HepG2 (cell line): ENCODE results near the gene ZSCAN23. TPM values are rescaled to one million over a fixed set of nuclear protein-coding genes. Genes with fewer than 3 reads are reported as not detected.

Source experiments
- ATAC-seq: fragments of 200-7000 bp; cut with Tn5 transposase; 3 replicates; pipeline ENCODE4 v1.9.1; 2020; ENCODE audit warnings: mild to moderate bottlenecking, moderate library complexity
- BruUV-seq: library from RNA; stranded (reverse); fragments of 400-500 nt; replicated peaks from 2 replicates; lab custom pipeline; 2021; lab: Mats Ljungman, UMichigan
- CTCF ChIA-PET: fragments of 300-600 bp; formaldehyde crosslinking; extraction: SDS; loops from one replicate; lab custom pipeline; 2021; ENCODE audit warnings: low total read pairs, inconsistent platforms, low intra/inter-chr PET ratio; lab: Yijun Ruan, JAX
- POLR2A ChIA-PET: fragments of 350-600 bp; sonication (Branson Sonifier 250); formaldehyde crosslinking; loops from one replicate; lab custom pipeline; 2020; ENCODE audit warnings: antibody characterized with exemption, inconsistent platforms; lab: Yijun Ruan, JAX
- DNase-seq: peaks from one replicate; pipeline ENCODE4 v3.0.0-alpha.2; 2015; ENCODE audit warnings: low spot score
- FAIRE-seq: peaks from 3 replicates; lab custom pipeline; 2011; peaks lifted over from hg19 to GRCh38; lab: Jason Lieb, UNC
- H2AFZ ChIP-seq: one replicate; pipeline ENCODE4 v1.6.1; 2011; ENCODE audit warnings: low read length, inconsistent platforms
- H3K27ac ChIP-seq: fragments of 300-600 bp; 3 replicates; pipeline ENCODE4 v1.8.0; 2011; ENCODE audit warnings: mixed run types, mild to moderate bottlenecking, mixed read lengths, low read length, inconsistent platforms; ENCODE audit not compliant: insufficient read depth; ENCODE audit errors: extremely low read length
- H3K27me3 ChIP-seq, 2 experiments: fragments of 200-600 bp in 1 of 2; 2 replicates in 1 of 2; 3 replicates in 1 of 2; pipeline versions ENCODE4 v1.6.0 to v1.8.0; 2011; ENCODE audit warnings: low read length in 2 of 2, mild to moderate bottlenecking in 2 of 2, moderate library complexity in 2 of 2, inconsistent platforms in 1 of 2; ENCODE audit not compliant: insufficient read depth in 2 of 2, control insufficient read depth in 1 of 2
- H3K36me3 ChIP-seq, 2 experiments: fragments of 200-600 bp in 1 of 2; replicated peaks in 1 of 2; 2 replicates in 1 of 2; 3 replicates in 1 of 2; pipeline versions ENCODE4 v1.5.1 to v1.8.0; 2011; ENCODE audit warnings: low read length in 2 of 2, inconsistent platforms in 1 of 2; ENCODE audit not compliant: insufficient read depth in 2 of 2, control insufficient read depth in 1 of 2
- H3K4me1 ChIP-seq: 2 replicates; pipeline ENCODE4 v1.5.1; 2012; ENCODE audit warnings: low read length, inconsistent platforms; ENCODE audit not compliant: insufficient read depth
- H3K4me2 ChIP-seq: 2 replicates; pipeline ENCODE4 v1.6.0; 2011; ENCODE audit warnings: low read depth, low read length, inconsistent platforms
- H3K4me3 ChIP-seq, 3 experiments: fragments of 200-600 bp in 1 of 3; sonication (generic), shearing (Covaris generic) in 1 of 3; replicated peaks in 1 of 3; 2 replicates each; pipeline ENCODE4 v1.5.1; 2011 to 2016; ENCODE audit warnings: low read length in 3 of 3, inconsistent platforms in 2 of 3, low read depth in 2 of 3, mild to moderate bottlenecking in 2 of 3, control low read depth in 1 of 3, mixed read lengths in 1 of 3; ENCODE audit not compliant: insufficient read depth in 1 of 3
- H3K79me2 ChIP-seq: one replicate; pipeline ENCODE4 v1.6.1; 2011; ENCODE audit warnings: low read length, inconsistent platforms; ENCODE audit not compliant: insufficient read depth
- H3K9ac ChIP-seq: 2 replicates; pipeline ENCODE4 v1.6.0; 2011; ENCODE audit warnings: mild to moderate bottlenecking, low read depth, low read length, inconsistent platforms; ENCODE audit not compliant: insufficient read depth
- H3K9me3 ChIP-seq: 2 replicates; pipeline ENCODE4 v1.5.1; 2012; ENCODE audit warnings: mild to moderate bottlenecking, low read length
- H4K20me1 ChIP-seq: 2 replicates; pipeline ENCODE4 v1.6.0; 2011; ENCODE audit warnings: inconsistent platforms, mild to moderate bottlenecking, low read length, moderate library complexity; ENCODE audit not compliant: insufficient read depth
- ATF7 ChIP-seq, 2 experiments: fragments of 450-650 bp in 1 of 2; sonication (generic) in 1 of 2; formaldehyde crosslinking in 1 of 2; IDR thresholded peaks; 2 replicates each; pipeline versions ENCODE4 v1.4.0 to v1.6.1; 2016 to 2020; ENCODE audit warnings: antibody characterized with exemption in 1 of 2, mild to moderate bottlenecking in 1 of 2, missing genetic modification reagents in 1 of 2
- CHD4 ChIP-seq: fragments of 200-600 bp; sonication (generic); IDR thresholded peaks from 2 replicates; pipeline ENCODE4 v1.7.0; 2017; ENCODE audit warnings: mild to moderate bottlenecking, low read length, borderline replicate concordance
- FLYWCH1 ChIP-seq: sonication (generic); formaldehyde crosslinking; IDR thresholded peaks from 2 replicates; pipeline ENCODE4 v1.8.1; 2023; ENCODE audit warnings: mild to moderate bottlenecking, missing genetic modification reagents
- FOSL1 ChIP-seq: sonication (generic); formaldehyde crosslinking; IDR thresholded peaks from 2 replicates; pipeline ENCODE4 v1.9.0; 2021; ENCODE audit warnings: missing genetic modification reagents, borderline replicate concordance
- MED1 ChIP-seq: sonication (generic); formaldehyde crosslinking; IDR thresholded peaks from 2 replicates; pipeline ENCODE4 v1.4.0; 2020; ENCODE audit warnings: missing genetic modification reagents
- ZBTB14 ChIP-seq: sonication (generic); formaldehyde crosslinking; IDR thresholded peaks from 2 replicates; pipeline ENCODE4 v1.4.0; 2020; ENCODE audit warnings: missing genetic modification reagents
- ZNF143 ChIP-seq: sonication (generic); formaldehyde crosslinking; IDR thresholded peaks from 2 replicates; pipeline ENCODE4 v1.4.0; 2020; ENCODE audit warnings: missing genetic modification reagents
- WGBS: methylation state at CpG from one replicate; pipeline ENCODE4 v1.1.6; 2017; ENCODE audit warnings: low lambda C conversion rate; 5-methylcytosine and 5-hydroxymethylcytosine counted together
- in situ Hi-C: cut with HindIII; loops from 2 replicates; pipeline ENCODE4 v1.10.0; 2017; ENCODE audit warnings: low pct_unique_long_range_greater_than_20kb; ENCODE audit not compliant: extremely low pct_ligation_motif_present
- intact Hi-C: fragments of 100-400 bp; cut with micrococcal nuclease; formaldehyde crosslinking; loops from one replicate; pipeline ENCODE4 v1.10.0; 2022; ENCODE audit not compliant: unreplicated experiment
- polyA plus RNA-seq, 8 experiments: library from polyadenylated mRNA; depleted of rRNA in 3 of 8; stranded (reverse) in 7 of 8; unstranded in 1 of 8; fragments of >200 nt; fragmentation: Illumina TruSeq in 4 of 8; extraction: Trizol in 4 of 8; gene quantifications; 2 replicates each; pipeline versions ENCODE4 v1.2.1 to v1.2.3, GENCODE V29; 2011 to 2016; ENCODE audit warnings: low read depth in 4 of 8, missing spikeins in 1 of 8, mixed read lengths in 1 of 8; ENCODE audit not compliant: insufficient read depth in 1 of 8
- total RNA-seq, 5 experiments: library from RNA; depleted of rRNA; stranded (reverse); fragments of >200 nt; fragmentation: Illumina TruSeq; extraction: Trizol; gene quantifications; 2 replicates each; pipeline ENCODE4 v1.2.3, GENCODE V29; 2016; ENCODE audit warnings: low read depth in 1 of 5

The ZSCAN23 gene
- total and polyA plus RNA-seq, 2 of the 13 experiments (the other 11 are each of a cell fraction or from before 2014, with no cell fraction given) = 0.29 to 1.2 TPM

GRCh38 chr6:28486988-28487742 lies 43.9 kb upstream of the ZSCAN23 start:
- DNase-seq (no peak), FAIRE-seq (no peak), ATAC-seq (no peak)
- intact Hi-C loops (no loop called here), in situ Hi-C loops (no loop called here)
- Histone ChIP-seq H3K9me3 (no peaks in the 10 kb centered on the region), H3K4me3 (no peak overlapping the region), H3K27me3 (peaks cover 0 to 5% of the 10 kb centered on the region in 2 experiments; a peak in 1 of 5 replicates), H3K79me2 (no peaks in the 10 kb centered on the region), H2AFZ (no peak overlapping the region), H3K4me2 (no peak overlapping the region), H3K27ac (no peak overlapping the region), H3K4me1 (peaks cover 14% of the 10 kb centered on the region; the same call in 1 of the 2 replicates), H4K20me1 (no peaks in the 10 kb centered on the region), H3K36me3 (no peaks in the 10 kb centered on the region)
- ChIA-PET CTCF (no interaction called here), POLR2A (interaction anchor here (2.3 kb wide), 1 partner anchor 12 kb away, joined by 7 read pairs; no protein-coding TSS in a partner anchor)
- no TSS peak for BruUV-seq
- WGBS = 23% methylated on average over 3 of the region's 3 CpGs
- peak; percentile 47; the same call in 1 of the 2 replicates for TF ChIP-seq ATF7 (IDR thresholded peaks at IDR 0.05)
- TF ChIP-seq ATF7 (CRISPR knock-in tag; IDR thresholded peaks at IDR 0.05) = no peak
- no peak for TF ChIP-seq FOSL1 (CRISPR knock-in tag)
- TF ChIP-seq, all 625 proteins: peak for 1
- H3K9ac ChIP-seq = no peak overlapping the region

DNA sequence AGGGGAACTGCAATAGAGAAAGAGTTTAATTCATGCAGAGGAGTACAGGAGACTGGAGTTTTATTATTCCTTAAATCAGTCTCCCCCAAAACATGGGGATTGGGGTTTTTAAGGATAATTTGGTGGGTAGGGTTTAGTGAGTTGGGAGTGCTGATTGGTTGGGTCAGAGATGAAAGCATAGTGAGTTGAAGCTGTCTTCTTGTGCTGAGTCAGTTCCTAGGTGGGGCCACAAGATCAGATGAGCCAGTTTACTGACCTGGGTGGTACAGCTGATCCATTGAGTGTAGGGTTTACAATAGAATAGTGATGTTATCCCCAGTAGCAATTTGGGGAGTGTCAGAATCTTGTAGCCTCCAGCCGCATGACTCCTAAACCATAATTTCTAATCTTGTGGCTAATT lies 43.2 kb upstream of the ZSCAN23 start:
- Histone ChIP-seq H3K4me3 (no peak overlapping the region), H3K27ac (no peak overlapping the region), H2AFZ (no peak overlapping the region), H4K20me1 (no peaks in the 10 kb centered on the region), H3K4me2 (no peak overlapping the region), H3K27me3 (peaks cover 0 to 7% of the 10 kb centered on the region in 2 experiments; a peak in 1 of 5 replicates), H3K9me3 (no peaks in the 10 kb centered on the region), H3K36me3 (no peaks in the 10 kb centered on the region), H3K4me1 (peaks cover 14% of the 10 kb centered on the region; the same call in 1 of the 2 replicates), H3K79me2 (no peaks in the 10 kb centered on the region), H3K9ac (no peak overlapping the region)
- ChIA-PET POLR2A (no interaction called here), CTCF (no interaction called here)
- WGBS = 82% methylated on average over 1 of the region's 1 CpG
- FAIRE-seq (no peak), ATAC-seq (no peak), DNase-seq (no peak)
- intact Hi-C loops = no loop called here
- in situ Hi-C loops = no loop called here
- BruUV-seq = no TSS peak
- TF ChIP-seq ZBTB14 (CRISPR knock-in tag) (no peak), ZNF143 (CRISPR knock-in tag) (no peak), CHD4 (no peak), MED1 (CRISPR knock-in tag) (no peak), FLYWCH1 (CRISPR knock-in tag) (no peak)
